ENCODE data around the gene PRIM2.
"Not testable (repeated sequence)": the region's sequence is repeated elsewhere in the genome, so short reads cannot be mapped to it uniquely, and the experiment has no call there.

Gene PRIM2

DNA sequence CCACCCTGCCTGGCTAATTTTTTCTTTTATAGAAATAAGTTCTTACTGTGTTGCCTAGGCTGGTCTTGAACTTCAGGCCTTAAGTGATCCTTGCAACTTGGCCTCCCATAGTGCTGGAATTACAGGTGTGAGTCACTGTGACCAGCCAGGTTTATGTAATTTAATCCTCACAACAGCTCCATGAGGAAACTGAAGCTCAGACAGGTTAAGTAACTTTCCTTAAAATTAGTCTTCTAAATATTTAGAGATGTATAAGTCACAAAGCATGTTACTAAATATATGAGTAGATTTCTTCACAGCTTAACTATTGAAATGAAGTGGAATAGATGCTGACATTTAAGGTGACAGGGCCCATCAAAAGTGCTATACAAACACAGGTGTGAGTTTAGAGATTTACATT, 30.2 kb downstream of the PRIM2 start:
- not testable (repeated sequence) for H3K4me3 ChIP-seq (ENCODE audit: low read length, poor library complexity, severe bottlenecking); H3K4me2 ChIP-seq (ENCODE audit: low read depth, low read length, poor library complexity, severe bottlenecking)
- H3K79me2 ChIP-seq (ENCODE audit: insufficient read depth, low read length), result peaks cover 18% of the 10 kb centered on the region; the same call in 1 of the 2 replicates

DNA sequence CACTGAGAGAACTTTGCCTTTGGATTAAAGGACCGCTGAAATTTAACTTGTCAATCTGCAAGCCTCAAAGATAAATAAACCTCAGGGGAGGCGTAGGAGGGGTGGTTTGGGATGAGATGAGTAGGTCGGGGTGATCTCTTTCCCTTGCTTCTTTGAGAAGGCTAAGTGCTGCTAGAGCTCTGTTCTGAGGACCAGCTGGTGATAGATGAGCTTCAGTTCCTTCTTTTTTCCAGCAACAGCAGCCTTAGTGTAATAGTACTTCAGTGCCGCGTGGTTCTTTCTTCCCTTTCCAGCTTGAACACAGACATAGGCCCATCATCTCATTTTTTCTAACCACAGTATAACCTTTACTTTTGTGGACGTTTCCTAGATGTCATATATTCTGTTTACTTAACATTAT, 33.0 kb downstream of the PRIM2 start:
- not testable (repeated sequence) for H4K20me1 ChIP-seq (ENCODE audit: insufficient read depth, low read length, poor library complexity, severe bottlenecking); H3K4me2 ChIP-seq (ENCODE audit: low read depth, low read length, poor library complexity, severe bottlenecking); H3K27me3 ChIP-seq (ENCODE audit: insufficient read depth, low read length, poor library complexity, severe bottlenecking); H2AFZ ChIP-seq (ENCODE audit: low read length); H3K36me3 ChIP-seq (ENCODE audit: insufficient read depth, low read length); H3K4me3 ChIP-seq (ENCODE audit: low read length, poor library complexity, severe bottlenecking); H3F3A ChIP-seq (ENCODE audit: low read depth); H3K9me3 ChIP-seq (ENCODE audit: insufficient read depth, low read depth, low read length); H3K4me1 ChIP-seq (ENCODE audit: insufficient read depth, low read length, poor library complexity, severe bottlenecking); H3K9ac ChIP-seq (ENCODE audit: low read depth, low read length, poor library complexity, severe bottlenecking); H3K9me2 ChIP-seq (replicated peaks; ENCODE audit: low read depth, low read length)
- peaks cover 22% of the 10 kb centered on the region; the same call in 1 of the 2 replicates for H3K79me2 ChIP-seq (ENCODE audit: insufficient read depth, low read length)

More for the DNA sequence above, 30.2 kb downstream of the PRIM2 start:
- not testable (repeated sequence) for H3K4me1 ChIP-seq (ENCODE audit: insufficient read depth, low read length, poor library complexity, severe bottlenecking); H3K9me2 ChIP-seq (replicated peaks; ENCODE audit: low read depth, low read length); H4K20me1 ChIP-seq (ENCODE audit: insufficient read depth, low read length, poor library complexity, severe bottlenecking); H2AFZ ChIP-seq (ENCODE audit: low read length); H3F3A ChIP-seq (ENCODE audit: low read depth); H3K9ac ChIP-seq (ENCODE audit: low read depth, low read length, poor library complexity, severe bottlenecking); H3K9me3 ChIP-seq (ENCODE audit: insufficient read depth, low read depth, low read length); H3K36me3 ChIP-seq (ENCODE audit: insufficient read depth, low read length); H3K27me3 ChIP-seq (ENCODE audit: insufficient read depth, low read length, poor library complexity, severe bottlenecking)

- H3K9me3 ChIP-seq (ENCODE audit: insufficient read depth, low read depth, low read length); H3K4me2 ChIP-seq (ENCODE audit: low read depth, low read length, poor library complexity, severe bottlenecking): not testable (repeated sequence)
Measured at GRCh38 chr6:57352596-57352995, 35.2 kb downstream of the PRIM2 start.

DNA sequence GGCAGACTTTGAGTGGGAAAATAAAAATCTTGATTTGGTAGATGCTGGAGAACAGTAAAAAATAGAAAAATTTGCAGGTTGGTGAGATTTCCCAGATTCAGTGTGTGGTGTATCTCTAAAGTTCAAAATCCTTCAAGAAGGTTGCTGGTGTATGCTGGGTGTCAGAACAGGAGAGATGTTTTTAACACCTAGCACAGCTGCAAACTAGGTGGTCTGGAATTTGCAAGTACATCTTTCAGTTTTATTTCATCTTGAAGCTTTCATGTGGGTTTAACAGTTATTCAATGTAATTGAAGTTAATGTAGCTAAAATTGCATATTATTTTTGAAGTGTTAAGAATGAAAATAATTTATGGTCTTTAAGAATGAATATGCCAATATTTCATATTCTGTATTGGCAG, 40.9 kb downstream of the PRIM2 start:
- H3K9me2 ChIP-seq (replicated peaks; ENCODE audit: low read depth, low read length); H3K4me1 ChIP-seq (ENCODE audit: insufficient read depth, low read length, poor library complexity, severe bottlenecking); H3K9ac ChIP-seq (ENCODE audit: low read depth, low read length, poor library complexity, severe bottlenecking); H3K4me2 ChIP-seq (ENCODE audit: low read depth, low read length, poor library complexity, severe bottlenecking); H3K9me3 ChIP-seq (ENCODE audit: insufficient read depth, low read depth, low read length); H3K4me3 ChIP-seq (ENCODE audit: low read length, poor library complexity, severe bottlenecking); H2AFZ ChIP-seq (ENCODE audit: low read length); H3K79me2 ChIP-seq (ENCODE audit: insufficient read depth, low read length); H3F3A ChIP-seq (ENCODE audit: low read depth); H3K27me3 ChIP-seq (ENCODE audit: insufficient read depth, low read length, poor library complexity, severe bottlenecking); H3K36me3 ChIP-seq (ENCODE audit: insufficient read depth, low read length); H4K20me1 ChIP-seq (ENCODE audit: insufficient read depth, low read length, poor library complexity, severe bottlenecking): not testable (repeated sequence)

More at GRCh38 chr6:57352596-57352995, 35.2 kb downstream of the PRIM2 start:
- H3K27me3 ChIP-seq (ENCODE audit: insufficient read depth, low read length, poor library complexity, severe bottlenecking); H3K4me3 ChIP-seq (ENCODE audit: low read length, poor library complexity, severe bottlenecking); H3K4me1 ChIP-seq (ENCODE audit: insufficient read depth, low read length, poor library complexity, severe bottlenecking); H2AFZ ChIP-seq (ENCODE audit: low read length); H3K36me3 ChIP-seq (ENCODE audit: insufficient read depth, low read length); H3K9me2 ChIP-seq (replicated peaks; ENCODE audit: low read depth, low read length); H3F3A ChIP-seq (ENCODE audit: low read depth); H3K9ac ChIP-seq (ENCODE audit: low read depth, low read length, poor library complexity, severe bottlenecking); H4K20me1 ChIP-seq (ENCODE audit: insufficient read depth, low read length, poor library complexity, severe bottlenecking): not testable (repeated sequence)
- H3K79me2 ChIP-seq (ENCODE audit: insufficient read depth, low read length), result peaks cover 17% of the 10 kb centered on the region; the same call in 1 of the 2 replicates

- H3K36me3 ChIP-seq (ENCODE audit: insufficient read depth, low read length); H3F3A ChIP-seq (ENCODE audit: low read depth); H4K20me1 ChIP-seq (ENCODE audit: insufficient read depth, low read length, poor library complexity, severe bottlenecking); H3K27me3 ChIP-seq (ENCODE audit: insufficient read depth, low read length, poor library complexity, severe bottlenecking); H3K4me2 ChIP-seq (ENCODE audit: low read depth, low read length, poor library complexity, severe bottlenecking); H2AFZ ChIP-seq (ENCODE audit: low read length); H3K9me2 ChIP-seq (replicated peaks; ENCODE audit: low read depth, low read length); H3K9me3 ChIP-seq (ENCODE audit: insufficient read depth, low read depth, low read length); H3K9ac ChIP-seq (ENCODE audit: low read depth, low read length, poor library complexity, severe bottlenecking); H3K4me1 ChIP-seq (ENCODE audit: insufficient read depth, low read length, poor library complexity, severe bottlenecking); H3K4me3 ChIP-seq (ENCODE audit: low read length, poor library complexity, severe bottlenecking); H3K79me2 ChIP-seq (ENCODE audit: insufficient read depth, low read length): not testable (repeated sequence)
Measured at GRCh38 chr6:57359766-57360165, 42.3 kb downstream of the PRIM2 start.

DNA sequence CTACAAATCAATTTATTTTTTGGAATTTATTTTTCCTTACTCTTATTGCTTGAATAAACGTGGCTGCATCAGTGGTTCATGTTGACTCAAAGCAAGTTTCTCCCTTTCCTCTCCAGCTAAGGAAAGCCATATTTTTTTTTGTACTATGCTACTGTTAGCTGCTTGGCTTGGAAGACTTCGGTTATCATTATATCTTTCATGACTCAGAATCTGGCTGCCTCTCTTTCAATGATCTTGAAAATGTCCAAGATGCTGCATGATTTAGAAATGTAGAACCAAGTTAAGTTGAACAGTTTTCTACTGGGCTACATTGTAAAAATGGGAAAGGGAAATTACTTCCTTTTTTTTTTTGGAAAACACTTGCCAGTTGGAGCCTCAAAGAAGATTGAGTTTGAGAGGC, 44.9 kb downstream of the PRIM2 start:
- not testable (repeated sequence) for H3F3A ChIP-seq (ENCODE audit: low read depth); H3K9ac ChIP-seq (ENCODE audit: low read depth, low read length, poor library complexity, severe bottlenecking); H2AFZ ChIP-seq (ENCODE audit: low read length); H3K4me2 ChIP-seq (ENCODE audit: low read depth, low read length, poor library complexity, severe bottlenecking); H3K9me2 ChIP-seq (replicated peaks; ENCODE audit: low read depth, low read length); H3K9me3 ChIP-seq (ENCODE audit: insufficient read depth, low read depth, low read length); H3K79me2 ChIP-seq (ENCODE audit: insufficient read depth, low read length); H3K4me1 ChIP-seq (ENCODE audit: insufficient read depth, low read length, poor library complexity, severe bottlenecking); H4K20me1 ChIP-seq (ENCODE audit: insufficient read depth, low read length, poor library complexity, severe bottlenecking); H3K27me3 ChIP-seq (ENCODE audit: insufficient read depth, low read length, poor library complexity, severe bottlenecking); H3K36me3 ChIP-seq (ENCODE audit: insufficient read depth, low read length); H3K4me3 ChIP-seq (ENCODE audit: low read length, poor library complexity, severe bottlenecking)

DNA sequence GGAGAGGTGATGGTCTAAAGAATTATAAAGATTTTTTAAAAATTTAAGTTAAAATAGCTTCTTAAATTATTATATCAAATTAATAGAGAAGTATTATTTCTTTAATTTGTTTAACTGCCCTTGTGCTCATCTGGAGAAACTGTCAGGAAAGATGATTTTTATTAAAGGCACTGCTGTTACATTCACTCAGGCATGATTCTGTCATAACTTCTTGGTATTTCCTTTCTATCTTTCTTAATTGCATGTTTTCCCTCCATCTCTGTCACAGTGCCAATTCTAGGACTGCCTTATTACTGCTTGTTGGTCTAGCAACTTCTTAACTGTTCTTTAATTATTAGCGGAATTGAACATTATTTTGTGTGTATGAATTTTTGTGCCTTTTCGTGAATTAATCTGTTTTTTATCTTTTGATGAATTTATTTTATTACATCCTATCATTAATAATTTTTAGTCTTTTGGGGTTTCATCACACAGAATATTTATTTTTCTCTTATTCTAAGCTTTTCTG, 47.7 kb downstream of the PRIM2 start:
- H3K4me3 ChIP-seq (ENCODE audit: low read length, poor library complexity, severe bottlenecking); H3K9me3 ChIP-seq (ENCODE audit: insufficient read depth, low read depth, low read length); H3K4me2 ChIP-seq (ENCODE audit: low read depth, low read length, poor library complexity, severe bottlenecking); H3K27me3 ChIP-seq (ENCODE audit: insufficient read depth, low read length, poor library complexity, severe bottlenecking); H3K36me3 ChIP-seq (ENCODE audit: insufficient read depth, low read length); H3F3A ChIP-seq (ENCODE audit: low read depth); H3K79me2 ChIP-seq (ENCODE audit: insufficient read depth, low read length); H3K9me2 ChIP-seq (replicated peaks; ENCODE audit: low read depth, low read length); H2AFZ ChIP-seq (ENCODE audit: low read length); H4K20me1 ChIP-seq (ENCODE audit: insufficient read depth, low read length, poor library complexity, severe bottlenecking); H3K9ac ChIP-seq (ENCODE audit: low read depth, low read length, poor library complexity, severe bottlenecking); H3K4me1 ChIP-seq (ENCODE audit: insufficient read depth, low read length, poor library complexity, severe bottlenecking): not testable (repeated sequence)
